NT2/D1 (cell line): ENCODE data around the gene PHLDA2.

ENCODE experiments used
- DNase-seq: peaks from one replicate; pipeline ENCODE4 v3.0.0-alpha.2; 2011; ENCODE audit warnings: low read depth, low spot score
- H3K27me3 ChIP-seq: 2 replicates; pipeline ENCODE4 v1.6.0; 2011; ENCODE audit warnings: mild to moderate bottlenecking; ENCODE audit not compliant: insufficient read length, insufficient read depth
- H3K36me3 ChIP-seq: 2 replicates; pipeline ENCODE4 v1.6.1; 2011; ENCODE audit warnings: mild to moderate bottlenecking, low read length, mixed read lengths; ENCODE audit not compliant: insufficient read depth, insufficient read length
- H3K4me1 ChIP-seq: 2 replicates; pipeline ENCODE4 v1.5.1; 2011; ENCODE audit not compliant: insufficient read depth, insufficient read length
- H3K4me3 ChIP-seq: 2 replicates; pipeline ENCODE4 v1.5.1; 2011; ENCODE audit warnings: low read depth; ENCODE audit not compliant: insufficient read length
- H3K9ac ChIP-seq: 2 replicates; pipeline ENCODE4 v1.6.0; 2011; ENCODE audit warnings: low read depth; ENCODE audit not compliant: insufficient read length
- H3K9me3 ChIP-seq: 2 replicates; pipeline ENCODE4 v1.5.1; 2011; ENCODE audit warnings: mild to moderate bottlenecking, low read length; ENCODE audit not compliant: insufficient read depth
- SUZ12 ChIP-seq: IDR thresholded peaks from 2 replicates; pipeline ENCODE4 v1.6.1; 2011; ENCODE audit not compliant: insufficient read length, insufficient read depth; ENCODE audit errors: extremely low read depth
- YY1 ChIP-seq: IDR thresholded peaks from 2 replicates; pipeline ENCODE4 v1.6.1; 2011; ENCODE audit not compliant: insufficient read length, insufficient read depth
- ZNF274 ChIP-seq: IDR thresholded peaks from 2 replicates; pipeline ENCODE4 v1.6.1; 2011; ENCODE audit warnings: mild to moderate bottlenecking, low read depth, low read length

The PHLDA2 gene

GRCh38 chr11:2963761-2964160, 34.5 kb upstream of the PHLDA2 start:
- Histone ChIP-seq H3K27me3 (no peaks in the 10 kb centered on the region), H3K4me3 (no peak overlapping the region), H3K4me1 (peaks cover 2% of the 10 kb centered on the region), H3K9me3 (no peaks in the 10 kb centered on the region), H3K36me3 (peaks cover 91% of the 10 kb centered on the region), H3K9ac (no peak overlapping the region)
- DNase-seq = no peak
- TF ChIP-seq ZNF274 (no peak), SUZ12 (no peak), YY1 (no peak)

DNA sequence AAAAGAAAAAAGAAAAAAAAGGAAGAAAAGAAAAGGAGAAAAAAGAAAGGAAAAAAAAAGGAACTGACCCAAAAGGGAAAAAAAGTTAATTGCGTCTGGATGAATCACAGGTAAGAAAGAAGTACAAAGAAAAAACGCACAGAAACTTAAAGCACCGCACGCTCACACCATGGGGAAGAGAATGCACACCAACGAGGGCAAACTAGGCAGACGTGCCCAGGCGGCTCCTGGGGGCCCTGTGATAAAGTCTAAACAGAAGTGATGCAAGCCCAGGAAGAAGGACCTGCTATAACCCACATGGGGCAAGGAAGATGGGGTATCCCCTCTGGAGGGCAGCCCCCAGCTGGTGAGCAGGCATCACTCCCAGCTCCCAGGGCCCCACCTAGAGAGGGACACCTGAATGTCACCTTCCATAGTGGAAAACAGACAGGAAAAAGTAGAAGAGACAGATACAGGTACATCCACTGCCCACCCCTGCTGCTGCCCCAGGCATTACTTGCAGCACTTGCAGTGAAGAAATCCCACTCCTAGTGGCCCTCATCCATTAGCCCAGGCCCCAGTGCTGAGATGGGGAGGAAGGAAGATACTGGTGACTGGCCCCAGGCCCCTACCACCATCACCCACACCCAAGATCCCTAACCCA, 34.0 kb upstream of the PHLDA2 start:
- peaks cover 91% of the 10 kb centered on the region for H3K36me3 ChIP-seq
- no peaks in the 10 kb centered on the region for H3K9me3 ChIP-seq
- H3K9ac ChIP-seq = no peak overlapping the region
- no peak for DNase-seq
- H3K4me3 ChIP-seq = no peak overlapping the region
- H3K4me1 ChIP-seq = peaks cover 2% of the 10 kb centered on the region
- TF ChIP-seq ZNF274 = no peak
- TF ChIP-seq SUZ12 = no peak
- TF ChIP-seq YY1 = no peak
- H3K27me3 ChIP-seq = no peaks in the 10 kb centered on the region

DNA sequence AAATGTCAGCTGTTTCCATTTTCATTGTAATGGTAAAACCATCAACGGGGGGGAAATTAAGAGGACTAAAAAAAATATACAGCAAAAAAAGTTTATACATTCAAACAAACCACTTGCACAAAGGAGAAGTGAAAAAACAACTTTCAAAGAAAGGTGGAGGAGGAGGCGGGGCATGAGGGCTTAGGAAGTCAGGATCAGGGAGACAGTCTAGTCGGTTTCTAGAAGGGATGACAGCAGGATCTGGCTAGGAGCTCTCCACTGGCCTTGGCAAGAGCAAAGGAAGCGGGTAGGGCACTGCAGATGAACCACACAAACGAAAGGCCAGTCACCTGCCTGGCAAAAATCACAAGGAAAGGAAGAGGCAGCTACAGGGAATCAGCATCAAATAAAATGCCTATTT, 31.9 kb upstream of the PHLDA2 start:
- peaks cover 7% of the 10 kb centered on the region for H3K4me1 ChIP-seq
- DNase-seq = no peak
- H3K27me3 ChIP-seq = no peaks in the 10 kb centered on the region
- TF ChIP-seq YY1 (no peak), ZNF274 (no peak), SUZ12 (no peak)
- no peaks in the 10 kb centered on the region for H3K9me3 ChIP-seq
- H3K9ac ChIP-seq = no peak overlapping the region
- no peak overlapping the region for H3K4me3 ChIP-seq
- H3K36me3 ChIP-seq = peaks cover 94% of the 10 kb centered on the region

DNA sequence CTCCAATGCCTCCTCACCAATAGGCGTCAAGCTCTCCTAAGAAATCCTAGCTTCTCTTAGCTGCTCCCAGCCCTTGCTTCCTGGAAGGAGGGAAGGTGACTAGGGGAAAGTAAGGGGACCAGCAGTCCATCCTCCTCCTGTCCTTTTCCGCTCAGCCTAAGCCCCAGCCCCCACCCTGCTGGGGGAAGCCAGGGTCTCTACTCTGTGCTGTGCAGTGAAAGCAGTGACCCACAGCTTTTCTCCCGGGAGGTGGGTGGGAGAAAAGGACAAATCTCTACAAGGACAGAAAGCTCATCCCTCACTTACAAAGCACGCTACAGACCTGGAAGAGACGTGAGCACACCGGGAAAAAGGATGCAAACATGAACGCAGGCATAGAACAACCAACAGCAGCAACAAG, 30.9 kb upstream of the PHLDA2 start:
- no peak for TF ChIP-seq ZNF274
- no peak for TF ChIP-seq YY1
- Histone ChIP-seq H3K27me3 (no peaks in the 10 kb centered on the region), H3K4me3 (no peak overlapping the region), H3K9me3 (no peaks in the 10 kb centered on the region), H3K4me1 (peaks cover 7% of the 10 kb centered on the region), H3K9ac (no peak overlapping the region), H3K36me3 (peaks cover 95% of the 10 kb centered on the region)
- no peak for DNase-seq

- Histone ChIP-seq H3K4me1 (peaks cover 7% of the 10 kb centered on the region), H3K36me3 (peaks cover 95% of the 10 kb centered on the region), H3K27me3 (no peaks in the 10 kb centered on the region), H3K9me3 (no peaks in the 10 kb centered on the region), H3K9ac (no peak overlapping the region), H3K4me3 (no peak overlapping the region)
- DNase-seq = no peak
- TF ChIP-seq SUZ12 = no peak
- no peak for TF ChIP-seq ZNF274
- no peak for TF ChIP-seq YY1
Observed at GRCh38 chr11:2958251-2958650, 29.0 kb upstream of the PHLDA2 start.

GRCh38 chr11:2955906-2956476, 26.8 kb upstream of the PHLDA2 start:
- no peak overlapping the region for H3K9ac ChIP-seq
- H3K36me3 ChIP-seq = peaks cover 97% of the 10 kb centered on the region
- peaks cover 4% of the 10 kb centered on the region for H3K4me1 ChIP-seq
- no peaks in the 10 kb centered on the region for H3K9me3 ChIP-seq
- H3K27me3 ChIP-seq = no peaks in the 10 kb centered on the region
- TF ChIP-seq ZNF274 (no peak), YY1 (no peak), SUZ12 (no peak)
- no peak overlapping the region for H3K4me3 ChIP-seq
- no peak for DNase-seq

DNA sequence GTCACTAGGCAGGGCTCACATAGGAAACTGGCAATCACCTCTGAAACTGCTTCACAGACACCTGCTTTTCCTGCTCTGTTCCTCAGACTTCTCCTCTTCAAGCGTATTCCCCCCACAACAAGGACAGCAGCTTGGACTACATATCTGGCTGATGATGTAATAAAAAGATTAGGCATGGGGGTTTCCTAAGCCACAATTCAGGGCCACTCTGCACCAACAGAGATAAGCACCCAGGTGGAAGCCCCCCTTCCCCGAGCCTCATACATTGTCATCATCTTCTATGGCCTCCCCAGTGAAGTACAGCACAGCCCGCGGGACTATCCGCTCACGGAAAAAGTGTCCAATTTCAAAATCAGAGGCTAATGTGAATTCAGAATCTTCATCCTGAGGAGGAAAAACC, 25.0 kb upstream of the PHLDA2 start:
- no peak overlapping the region for H3K9ac ChIP-seq
- peaks cover 4% of the 10 kb centered on the region for H3K4me1 ChIP-seq
- H3K9me3 ChIP-seq = no peaks in the 10 kb centered on the region
- H3K27me3 ChIP-seq = no peaks in the 10 kb centered on the region
- TF ChIP-seq ZNF274 (no peak), SUZ12 (no peak), YY1 (no peak)
- no peak overlapping the region for H3K4me3 ChIP-seq
- no peak for DNase-seq
- H3K36me3 ChIP-seq = peaks cover 99% of the 10 kb centered on the region

DNA sequence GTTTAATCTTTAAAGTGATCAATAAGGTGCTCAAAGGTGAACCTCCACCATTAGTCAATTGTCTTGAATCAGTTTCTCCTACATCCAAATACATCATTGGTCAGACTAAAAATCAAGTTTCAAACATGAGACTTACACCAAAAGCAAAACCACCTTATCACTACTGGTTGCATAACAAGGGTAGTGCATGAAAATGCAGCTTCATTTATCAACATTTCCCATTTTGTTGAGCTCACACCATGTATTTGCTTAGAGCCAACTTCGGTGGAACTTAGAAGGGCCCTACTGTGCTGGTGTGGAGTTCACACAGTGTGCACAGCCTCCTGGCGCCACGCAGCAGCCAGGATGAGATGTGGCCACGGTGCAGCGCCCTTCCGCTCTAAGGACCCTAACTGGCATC, 23.1 kb upstream of the PHLDA2 start:
- Histone ChIP-seq H3K9ac (no peak overlapping the region), H3K27me3 (no peaks in the 10 kb centered on the region), H3K4me3 (no peak overlapping the region), H3K9me3 (no peaks in the 10 kb centered on the region), H3K36me3 (peaks cover 98% of the 10 kb centered on the region), H3K4me1 (peaks cover 12% of the 10 kb centered on the region)
- TF ChIP-seq YY1 = no peak
- TF ChIP-seq ZNF274 = no peak
- TF ChIP-seq SUZ12 = no peak
- DNase-seq = no peak
